Tibial artery (tissue), 4 donors: ENCODE measurements around the gene FSTL5.

Experiments
- DNase-seq, 2 donors: peaks; one replicate each; pipeline ENCODE4 v3.0.0-alpha.2; 2019
- H3K27ac ChIP-seq, 2 donors: fragments of 200-600 bp; sonication (generic) in 1 of 2; 1 replicate in 1 of 2; 2 replicates in 1 of 2; pipeline ENCODE4 v1.5.1; 2018 to 2019; ENCODE audit warnings: mild to moderate bottlenecking in 1 of 2
- H3K27me3 ChIP-seq, 2 donors: fragments of 200-600 bp; sonication (generic) in 1 of 2; one replicate each; pipeline versions ENCODE4 v1.5.1 to v1.6.0; 2016 to 2019
- H3K36me3 ChIP-seq, 3 donors: fragments of 200-600 bp; sonication (generic) in 2 of 3; one replicate each; pipeline ENCODE4 v1.5.1; 2016 to 2019; ENCODE audit warnings: mild to moderate bottlenecking in 2 of 3
- H3K4me1 ChIP-seq, 4 donors: fragments of 200-600 bp; sonication (generic) in 2 of 4; 1 replicate in 3 of 4; 2 replicates in 1 of 4; pipeline ENCODE4 v1.5.1; 2016 to 2019
- H3K4me3 ChIP-seq, 2 donors: fragments of 200-600 bp; sonication (generic) in 1 of 2; 1 replicate in 1 of 2; 2 replicates in 1 of 2; pipeline ENCODE4 v1.5.1; 2018 to 2019; ENCODE audit warnings: mild to moderate bottlenecking in 2 of 2
- H3K9me3 ChIP-seq, 3 donors: fragments of 200-600 bp; sonication (generic) in 1 of 3; one replicate each; pipeline ENCODE4 v1.5.1; 2016 to 2019
- CTCF ChIP-seq, 2 experiments: fragments of 200-600 bp in 1 of 2; fragments of 450-650 bp in 1 of 2; IDR thresholded peaks; one replicate each; pipeline ENCODE4 v1.5.1; 2017 to 2019; ENCODE audit warnings: antibody characterized with exemption in 2 of 2, mild to moderate bottlenecking in 1 of 2, moderate library complexity in 1 of 2
- intact Hi-C: fragments of 100-400 bp; cut with DNase I; formaldehyde crosslinking; loops from one replicate; pipeline ENCODE4 v1.15.0; 2023; ENCODE audit warnings: low total_unique reads

FSTL5 gene

GRCh38 chr4:161916035-161916434 is 247.8 kb downstream of the FSTL5 start:
- Histone ChIP-seq H3K36me3 (no peaks in the 10 kb centered on the region), H3K9me3 (no peaks in the 10 kb centered on the region), H3K4me3 (no peak overlapping the region), H3K4me1 (no peaks in the 10 kb centered on the region), H3K27me3 (no peaks in the 10 kb centered on the region), H3K27ac (no peak overlapping the region)
- no peak for DNase-seq
- intact Hi-C loops, result no loop called here
- no peak for TF ChIP-seq CTCF (IDR thresholded peaks at IDR 0.05)

GRCh38 chr4:161907590-161907955 is 256.2 kb downstream of the FSTL5 start:
- H3K4me1 ChIP-seq, result no peaks in the 10 kb centered on the region
- H3K36me3 ChIP-seq, result no peaks in the 10 kb centered on the region
- H3K27me3 ChIP-seq, result no peaks in the 10 kb centered on the region
- H3K9me3 ChIP-seq, result no peaks in the 10 kb centered on the region
- no peak overlapping the region for H3K4me3 ChIP-seq
- intact Hi-C loops, result no loop called here
- no peak for TF ChIP-seq CTCF (IDR thresholded peaks at IDR 0.05)
- DNase-seq, result no peak
- no peak overlapping the region for H3K27ac ChIP-seq

GRCh38 chr4:161906836-161907589 is 256.8 kb downstream of the FSTL5 start:
- no peak overlapping the region for H3K27ac ChIP-seq
- no peaks in the 10 kb centered on the region for H3K27me3 ChIP-seq
- no peaks in the 10 kb centered on the region for H3K4me1 ChIP-seq
- H3K9me3 ChIP-seq, result no peaks in the 10 kb centered on the region
- H3K4me3 ChIP-seq, result no peak overlapping the region
- intact Hi-C loops, result no loop called here
- no peaks in the 10 kb centered on the region for H3K36me3 ChIP-seq
- no peak for DNase-seq
- TF ChIP-seq CTCF (IDR thresholded peaks at IDR 0.05), result no peak

GRCh38 chr4:161900110-161900509 is 263.7 kb downstream of the FSTL5 start:
- intact Hi-C loops, result no loop called here
- no peak for TF ChIP-seq CTCF (IDR thresholded peaks at IDR 0.05)

GRCh38 chr4:161894493-161895167 is 269.2 kb downstream of the FSTL5 start:
- H3K4me3 ChIP-seq, result no peak overlapping the region
- DNase-seq, result no peak
- H3K4me1 ChIP-seq, result no peaks in the 10 kb centered on the region
- no peaks in the 10 kb centered on the region for H3K27me3 ChIP-seq
- intact Hi-C loops, result no loop called here
- no peaks in the 10 kb centered on the region for H3K36me3 ChIP-seq
- no peak overlapping the region for H3K27ac ChIP-seq
- no peak for TF ChIP-seq CTCF (IDR thresholded peaks at IDR 0.05)
- H3K9me3 ChIP-seq, result no peaks in the 10 kb centered on the region

More at GRCh38 chr4:161900110-161900509, 263.7 kb downstream of the FSTL5 start:
- no peak overlapping the region for H3K27ac ChIP-seq
- no peak for DNase-seq
- no peaks in the 10 kb centered on the region for H3K9me3 ChIP-seq
- H3K27me3 ChIP-seq, result no peaks in the 10 kb centered on the region
- H3K4me1 ChIP-seq, result no peaks in the 10 kb centered on the region
- no peaks in the 10 kb centered on the region for H3K36me3 ChIP-seq
- H3K4me3 ChIP-seq, result no peak overlapping the region
